MM.1S (cell line): ENCODE data around the gene DEPP1.

ENCODE experiments used
- DNase-seq: peaks from one replicate; pipeline ENCODE4 v3.0.0-alpha.2; 2015
- H2AFZ ChIP-seq: fragments of 300-600 bp; sonication (generic); 2 replicates; pipeline ENCODE4 v1.6.0; 2016; ENCODE audit warnings: antibody characterized with exemption, low read length
- H3F3A ChIP-seq: fragments of 300-600 bp; sonication (generic); 2 replicates; pipeline ENCODE4 v1.6.1; 2016; ENCODE audit warnings: mild to moderate bottlenecking, antibody characterized with exemption, low read length, moderate library complexity, mixed read lengths; ENCODE audit not compliant: insufficient read depth
- H3K27ac ChIP-seq: fragments of 300-600 bp; sonication (generic); 2 replicates; pipeline ENCODE4 v1.5.1; 2016; ENCODE audit warnings: mild to moderate bottlenecking, low read length
- H3K27me3 ChIP-seq: fragments of 300-600 bp; sonication (generic); replicated peaks from 2 replicates; pipeline ENCODE4 v1.6.0; 2016; ENCODE audit warnings: low read length; ENCODE audit not compliant: insufficient read depth
- H3K36me3 ChIP-seq: fragments of 300-600 bp; sonication (generic); replicated peaks from 2 replicates; pipeline ENCODE4 v1.6.1; 2016; ENCODE audit warnings: mild to moderate bottlenecking, low read length, mixed read lengths; ENCODE audit not compliant: insufficient read depth
- H3K4me1 ChIP-seq: fragments of 300-600 bp; sonication (generic); 2 replicates; pipeline ENCODE4 v1.6.1; 2016; ENCODE audit warnings: low read length, mixed read lengths
- H3K4me2 ChIP-seq: fragments of 300-600 bp; sonication (generic); 2 replicates; pipeline ENCODE4 v1.6.0; 2016; ENCODE audit warnings: low read depth, low read length
- H3K4me3 ChIP-seq: fragments of 300-600 bp; sonication (generic); 2 replicates; pipeline ENCODE4 v1.5.1; 2016; ENCODE audit warnings: low read length, mixed read lengths
- H3K79me2 ChIP-seq: fragments of 300-600 bp; sonication (generic); 2 replicates; pipeline ENCODE4 v1.6.1; 2016; ENCODE audit warnings: mixed run types, low read length, mixed read lengths
- H3K9ac ChIP-seq: fragments of 300-600 bp; sonication (generic); 2 replicates; pipeline ENCODE4 v1.6.1; 2016; ENCODE audit warnings: low read length, mixed read lengths
- H3K9me2 ChIP-seq: fragments of 300-600 bp; sonication (generic); replicated peaks from 2 replicates; pipeline ENCODE4 v1.6.1; 2016; ENCODE audit warnings: mild to moderate bottlenecking, low read length, mixed read lengths; ENCODE audit not compliant: insufficient read depth
- H3K9me3 ChIP-seq: fragments of 300-600 bp; sonication (generic); replicated peaks from 2 replicates; pipeline ENCODE4 v1.6.1; 2016; ENCODE audit warnings: mild to moderate bottlenecking, low read length, mixed read lengths; ENCODE audit not compliant: insufficient read depth
- H4K20me1 ChIP-seq: fragments of 300-600 bp; sonication (generic); 2 replicates; pipeline ENCODE4 v1.6.1; 2016; ENCODE audit warnings: mild to moderate bottlenecking, low read length, moderate library complexity, mixed read lengths; ENCODE audit not compliant: insufficient read depth
- EZH2 ChIP-seq: fragments of 300-600 bp; sonication (generic); optimal IDR thresholded peaks from 2 replicates; pipeline ENCODE3; 2017; ENCODE audit warnings: low read depth, mild to moderate bottlenecking, antibody characterized with exemption, low read length, mixed read lengths
- EZH2phosphoT487 ChIP-seq: fragments of 300-600 bp; sonication (generic); IDR thresholded peaks from 2 replicates; pipeline ENCODE4 v1.6.1; 2018; ENCODE audit warnings: antibody characterized with exemption, low read length
- TF ChIP-seq, protein P1 (sequence below): fragments of 300-600 bp; sonication (generic); IDR thresholded peaks from 2 replicates; pipeline ENCODE4 v1.5.1; 2016; ENCODE audit warnings: antibody characterized with exemption, low read length, mixed read lengths

Gene DEPP1

DNA sequence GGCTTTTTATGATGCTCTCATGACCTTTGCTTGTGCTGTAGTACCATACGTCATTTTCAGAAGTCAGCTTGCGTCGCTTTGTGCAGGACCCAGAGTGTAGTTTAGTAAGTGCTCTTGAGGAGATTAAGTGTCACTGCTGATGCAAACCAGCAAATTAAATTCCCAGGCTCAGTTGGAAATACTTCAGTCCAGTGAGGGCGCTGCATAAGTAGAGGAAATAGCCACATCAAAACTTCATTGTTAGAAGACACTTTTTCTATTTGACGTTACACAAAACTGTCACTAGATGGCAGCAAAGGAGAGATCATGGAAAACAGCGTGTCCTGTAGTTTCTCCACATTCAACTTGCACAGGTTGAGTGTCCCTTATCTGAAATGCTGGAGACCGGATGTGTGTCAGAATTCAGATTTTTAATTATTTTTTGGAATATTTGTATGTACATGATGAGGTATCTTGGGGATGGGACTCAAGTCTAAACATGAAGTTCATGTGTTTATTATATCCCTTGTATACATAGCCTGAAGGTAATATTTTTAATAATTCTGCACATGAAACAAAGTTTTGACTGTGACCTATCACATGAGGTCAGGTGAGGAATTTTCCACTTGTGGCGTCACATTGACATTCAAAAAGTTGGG is 30.0 kb upstream of the DEPP1 start:
- Histone ChIP-seq H3K9ac (no peak overlapping the region), H3K27me3 (no peaks in the 10 kb centered on the region), H3K4me1 (no peaks in the 10 kb centered on the region), H3K36me3 (no peaks in the 10 kb centered on the region; the same call in none of the 2 replicates), H4K20me1 (no peaks in the 10 kb centered on the region), H3K27ac (no peak overlapping the region), H3K79me2 (peaks cover 13% of the 10 kb centered on the region), H3K9me2 (no peaks in the 10 kb centered on the region), H3K4me3 (no peak overlapping the region), H3F3A (no peaks in the 10 kb centered on the region; the same call in 1 of the 2 replicates), H3K4me2 (no peak overlapping the region), H2AFZ (no peak overlapping the region), H3K9me3 (no peaks in the 10 kb centered on the region)
- peak; percentile 81 for DNase-seq
- TF ChIP-seq, protein P1, sequence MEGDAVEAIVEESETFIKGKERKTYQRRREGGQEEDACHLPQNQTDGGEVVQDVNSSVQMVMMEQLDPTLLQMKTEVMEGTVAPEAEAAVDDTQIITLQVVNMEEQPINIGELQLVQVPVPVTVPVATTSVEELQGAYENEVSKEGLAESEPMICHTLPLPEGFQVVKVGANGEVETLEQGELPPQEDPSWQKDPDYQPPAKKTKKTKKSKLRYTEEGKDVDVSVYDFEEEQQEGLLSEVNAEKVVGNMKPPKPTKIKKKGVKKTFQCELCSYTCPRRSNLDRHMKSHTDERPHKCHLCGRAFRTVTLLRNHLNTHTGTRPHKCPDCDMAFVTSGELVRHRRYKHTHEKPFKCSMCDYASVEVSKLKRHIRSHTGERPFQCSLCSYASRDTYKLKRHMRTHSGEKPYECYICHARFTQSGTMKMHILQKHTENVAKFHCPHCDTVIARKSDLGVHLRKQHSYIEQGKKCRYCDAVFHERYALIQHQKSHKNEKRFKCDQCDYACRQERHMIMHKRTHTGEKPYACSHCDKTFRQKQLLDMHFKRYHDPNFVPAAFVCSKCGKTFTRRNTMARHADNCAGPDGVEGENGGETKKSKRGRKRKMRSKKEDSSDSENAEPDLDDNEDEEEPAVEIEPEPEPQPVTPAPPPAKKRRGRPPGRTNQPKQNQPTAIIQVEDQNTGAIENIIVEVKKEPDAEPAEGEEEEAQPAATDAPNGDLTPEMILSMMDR: peak; percentile 88
- no peak for TF ChIP-seq EZH2

DNA sequence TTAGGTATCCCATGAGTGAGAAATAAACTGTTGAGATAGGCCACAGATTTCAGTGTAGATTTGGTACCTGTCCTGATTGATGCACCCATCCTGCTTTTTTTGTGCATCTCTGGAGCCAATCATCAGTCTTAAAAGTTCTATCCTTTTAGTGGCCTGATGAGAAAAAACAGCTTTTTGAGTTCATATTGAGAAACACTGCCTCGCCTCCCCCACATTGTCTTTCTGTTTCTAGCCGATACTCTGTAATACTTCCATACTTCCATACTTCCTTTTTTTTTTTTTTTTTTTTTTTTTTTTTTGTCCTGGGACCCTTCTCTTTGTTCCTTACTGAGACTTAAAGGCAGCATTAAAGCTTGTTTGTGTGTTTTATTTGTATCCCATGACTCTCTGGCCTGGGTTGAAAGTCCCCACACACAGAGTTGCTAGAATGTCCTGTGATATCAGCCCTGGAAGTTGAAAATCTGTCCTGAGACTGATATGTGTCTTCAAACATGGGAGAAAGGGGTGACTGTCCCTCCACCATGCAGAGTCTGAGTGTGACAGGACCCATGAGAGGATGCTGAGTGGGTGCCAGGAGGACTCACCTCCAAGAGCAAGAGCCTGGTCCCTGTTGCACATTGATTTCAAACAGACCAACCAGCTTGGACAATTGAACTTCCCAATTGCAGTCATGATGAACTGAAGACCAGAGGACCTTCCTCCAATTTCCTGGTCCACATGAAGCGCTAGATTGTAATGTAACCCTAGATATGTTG is 27.8 kb upstream of the DEPP1 start:
- no peaks in the 10 kb centered on the region for H3K27me3 ChIP-seq
- H3K9me2 ChIP-seq: no peaks in the 10 kb centered on the region
- no peak overlapping the region for H3K4me3 ChIP-seq
- H3K79me2 ChIP-seq: peaks cover 35% of the 10 kb centered on the region
- no peak for DNase-seq
- H4K20me1 ChIP-seq: no peaks in the 10 kb centered on the region
- no peaks in the 10 kb centered on the region for H3K9me3 ChIP-seq
- no peak overlapping the region for H3K4me2 ChIP-seq
- TF ChIP-seq, protein P1: no peak
- TF ChIP-seq EZH2phosphoT487 (no peak), EZH2 (no peak)
- H3K27ac ChIP-seq: no peak overlapping the region
- H3K4me1 ChIP-seq: no peaks in the 10 kb centered on the region
- H3K9ac ChIP-seq: no peak overlapping the region
- no peak overlapping the region for H2AFZ ChIP-seq
- H3K36me3 ChIP-seq: no peaks in the 10 kb centered on the region; the same call in none of the 2 replicates
- H3F3A ChIP-seq: peaks cover 6% of the 10 kb centered on the region; the same call in 1 of the 2 replicates

DNA sequence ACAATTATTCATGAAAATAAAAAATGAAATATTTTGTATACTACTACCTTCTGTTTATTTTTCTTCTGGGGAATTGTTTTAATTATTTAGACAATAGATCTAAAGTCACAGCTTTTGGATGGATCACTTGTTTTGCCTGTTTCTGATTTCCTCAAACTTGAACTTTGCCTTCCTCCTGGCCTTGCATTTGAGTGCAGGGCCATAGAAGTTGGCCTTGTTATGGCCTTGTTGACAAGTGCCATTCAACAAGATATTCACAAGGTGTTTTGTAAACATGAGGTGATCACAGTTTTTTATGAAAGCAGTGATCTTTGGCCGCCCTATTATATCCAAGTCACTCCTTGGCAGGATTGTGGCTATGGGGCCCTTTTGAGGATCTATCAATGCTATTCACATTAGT is 26.7 kb upstream of the DEPP1 start:
- H3F3A ChIP-seq: peaks cover 10% of the 10 kb centered on the region; the same call in 1 of the 2 replicates
- DNase-seq: no peak
- no peaks in the 10 kb centered on the region for H3K27me3 ChIP-seq
- no peak overlapping the region for H2AFZ ChIP-seq
- no peak overlapping the region for H3K9ac ChIP-seq
- H4K20me1 ChIP-seq: no peaks in the 10 kb centered on the region
- no peaks in the 10 kb centered on the region for H3K4me1 ChIP-seq
- no peak for TF ChIP-seq EZH2phosphoT487
- TF ChIP-seq EZH2: no peak
- TF ChIP-seq, protein P1: no peak
- H3K79me2 ChIP-seq: peaks cover 38% of the 10 kb centered on the region
- no peak overlapping the region for H3K4me3 ChIP-seq
- H3K4me2 ChIP-seq: no peak overlapping the region
- no peaks in the 10 kb centered on the region for H3K9me2 ChIP-seq
- H3K36me3 ChIP-seq: no peaks in the 10 kb centered on the region; the same call in none of the 2 replicates
- H3K9me3 ChIP-seq: no peaks in the 10 kb centered on the region
- no peak overlapping the region for H3K27ac ChIP-seq
